8988T (cell line): ENCODE measurements around the gene TGFBRAP1.
"Not testable (repeated sequence)": the region's sequence is repeated elsewhere in the genome, so short reads cannot be mapped to it uniquely, and the experiment has no call there.

ENCODE experiments used
- DNase-seq: peaks from one replicate; pipeline ENCODE4 v3.0.0; 2011

TGFBRAP1 gene

DNA sequence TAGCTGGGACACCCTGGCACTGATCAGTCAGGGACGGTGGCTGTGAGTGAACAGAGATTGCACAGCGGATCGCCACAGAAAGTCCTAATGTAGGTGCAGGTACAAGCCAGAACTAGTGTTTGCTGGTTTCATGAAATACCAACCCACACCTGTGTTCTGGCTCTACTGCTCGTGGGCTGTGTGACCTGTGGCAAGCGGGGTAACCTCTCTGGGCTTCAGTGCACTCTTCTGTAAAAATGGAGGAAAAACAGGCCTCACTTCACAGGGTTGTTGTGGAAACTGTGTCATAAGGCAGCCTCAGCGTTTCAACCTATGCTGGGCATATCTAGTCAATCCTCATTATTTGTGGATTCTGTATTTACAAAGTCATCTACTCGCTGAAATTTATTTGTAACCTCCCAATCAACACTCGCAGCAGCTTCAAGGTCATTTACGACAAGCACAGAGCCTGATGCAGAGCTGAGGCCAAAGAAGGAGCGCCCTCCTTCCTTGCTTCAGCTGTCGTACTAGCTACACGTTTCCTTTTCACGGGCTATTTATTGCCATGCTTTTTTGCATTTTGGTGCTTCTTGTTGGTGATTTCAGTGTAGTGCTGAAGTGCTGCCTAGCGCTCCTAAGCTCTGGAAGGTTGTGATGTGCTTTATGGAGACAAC, 58.0 kb downstream of the TGFBRAP1 start:
- DNase-seq: no peak

DNA sequence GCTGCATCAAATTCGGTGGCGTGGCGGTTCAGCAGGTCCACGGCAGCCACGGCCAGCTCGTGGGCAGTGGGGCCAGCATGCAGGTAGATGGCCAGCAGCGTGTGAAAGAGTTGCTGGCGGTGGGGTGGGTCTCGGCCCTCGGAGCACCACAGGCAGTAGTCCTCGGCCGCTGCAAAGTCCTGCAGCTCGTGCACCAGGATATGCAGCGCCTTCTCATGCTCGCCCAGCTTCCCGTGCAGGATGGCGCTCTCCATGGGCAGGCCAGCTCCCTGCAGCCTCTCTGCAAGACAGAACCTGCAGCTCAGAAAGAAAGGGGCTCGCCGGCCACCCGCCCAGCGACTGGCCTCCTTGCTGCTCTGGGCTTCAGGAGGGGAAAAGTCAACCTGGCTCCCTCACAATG, 60.1 kb downstream of the TGFBRAP1 start:
- no peak for DNase-seq

DNA sequence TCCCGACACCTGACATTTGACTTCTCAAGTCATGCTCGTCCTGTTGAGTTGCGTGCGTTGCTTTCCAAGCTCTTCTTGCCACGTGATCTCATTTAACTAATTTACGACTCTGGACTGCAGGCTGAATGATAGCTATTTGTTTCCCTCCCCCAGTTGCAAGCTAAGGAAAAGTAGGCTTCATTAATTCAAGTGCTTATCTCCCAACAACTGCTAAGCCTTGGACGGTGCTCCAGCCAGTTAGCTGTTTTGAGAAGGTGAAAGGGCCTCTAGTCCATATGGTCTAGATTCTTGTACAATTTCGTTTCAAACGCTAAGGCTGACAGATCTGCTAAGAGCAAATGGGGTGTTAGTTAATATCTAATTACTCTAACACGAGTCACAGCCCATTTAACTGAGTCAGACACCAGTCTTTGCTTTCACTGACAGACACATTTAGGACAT, 66.9 kb downstream of the TGFBRAP1 start:
- no peak for DNase-seq

DNA sequence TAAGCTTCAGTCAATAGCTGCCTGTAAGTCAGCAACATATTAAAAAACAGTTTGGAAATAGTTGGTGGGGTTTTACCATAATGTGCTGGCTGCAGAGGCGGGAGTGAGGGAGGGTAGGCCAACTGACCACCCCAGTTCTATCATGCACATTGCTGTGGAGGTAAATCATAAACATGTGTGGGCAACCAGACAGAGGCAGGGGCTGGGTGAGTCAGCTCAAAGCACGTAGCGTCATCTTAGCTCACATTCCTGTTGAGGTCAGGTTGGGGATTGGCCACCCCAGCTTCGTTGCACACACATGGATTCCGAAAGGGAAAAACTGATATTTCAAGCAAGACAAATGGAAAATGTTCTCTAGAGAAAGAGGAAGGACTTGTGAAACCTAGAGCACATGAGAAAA, 68.5 kb downstream of the TGFBRAP1 start:
- DNase-seq: no peak

DNA sequence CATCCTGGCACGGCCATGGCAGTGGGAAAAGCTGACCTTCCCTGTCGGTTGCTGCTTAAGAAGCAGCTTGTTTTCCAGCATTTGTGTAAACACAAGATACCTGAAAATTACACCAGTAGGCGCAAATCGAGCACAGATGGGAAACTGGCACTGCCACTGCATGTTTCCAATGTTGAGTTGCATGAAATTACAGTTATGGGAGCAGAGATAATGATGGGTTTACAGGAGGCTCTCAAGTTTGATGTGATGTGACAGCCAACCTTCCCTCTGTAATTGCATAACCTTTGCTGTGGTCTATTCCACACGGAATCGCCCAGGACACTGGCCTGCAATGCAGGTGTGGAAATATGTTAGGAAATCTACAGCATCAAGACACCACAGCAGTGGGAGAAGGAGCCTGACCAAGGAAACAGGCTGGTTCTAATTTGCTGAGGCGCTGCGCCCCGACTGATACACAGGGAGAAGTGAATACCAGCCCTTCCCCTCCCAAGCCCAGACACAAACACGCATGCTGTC, 70.6 kb downstream of the TGFBRAP1 start:
- no peak for DNase-seq

DNA sequence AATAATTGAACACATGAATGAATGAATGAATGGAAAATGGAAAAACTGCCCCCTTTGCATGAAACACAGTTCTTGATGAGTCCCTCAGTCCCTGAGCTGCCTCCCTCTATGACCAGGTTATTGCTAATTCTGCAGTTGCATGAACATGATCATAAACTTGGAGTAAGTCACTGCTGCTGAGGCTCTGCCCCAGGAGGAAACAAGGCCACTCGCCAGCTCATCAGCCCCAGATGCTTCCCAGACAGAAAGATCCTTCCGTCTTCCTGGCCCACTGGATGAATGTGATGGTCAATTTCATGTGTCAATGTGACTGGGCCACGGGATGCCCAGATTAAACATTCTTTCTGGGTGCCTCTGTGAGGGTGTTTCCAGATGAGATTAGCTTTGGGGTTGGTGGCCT, 71.6 kb downstream of the TGFBRAP1 start:
- no peak for DNase-seq

DNA sequence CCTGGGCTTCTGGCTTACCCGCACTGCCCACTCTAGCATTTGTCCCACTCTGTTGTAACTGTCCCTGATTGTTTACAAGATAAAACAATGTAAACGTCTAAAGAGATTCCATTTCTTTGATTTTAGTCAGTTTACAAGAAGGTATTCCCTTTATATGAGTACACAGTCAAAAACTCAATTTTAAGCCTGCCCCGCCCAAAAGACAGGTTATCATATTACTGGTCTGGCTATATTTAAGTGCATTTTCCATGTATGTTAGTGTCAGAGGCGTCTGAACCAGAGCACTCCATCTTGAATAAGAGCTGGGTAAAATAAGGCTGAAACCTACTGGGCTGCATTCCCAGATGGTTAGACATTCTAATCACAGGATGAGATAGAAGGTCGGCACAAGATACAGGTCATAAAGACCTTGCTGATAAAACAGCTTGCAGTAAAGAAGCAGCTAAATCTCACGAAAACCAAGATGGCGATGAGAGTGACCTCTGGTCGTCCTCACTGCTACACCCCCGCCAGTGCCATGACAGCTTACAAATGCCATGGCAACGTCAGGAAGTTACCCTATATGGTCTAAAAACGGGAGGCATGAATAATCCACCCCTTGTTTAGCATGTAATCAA, 73.0 kb downstream of the TGFBRAP1 start:
- no peak for DNase-seq

DNA sequence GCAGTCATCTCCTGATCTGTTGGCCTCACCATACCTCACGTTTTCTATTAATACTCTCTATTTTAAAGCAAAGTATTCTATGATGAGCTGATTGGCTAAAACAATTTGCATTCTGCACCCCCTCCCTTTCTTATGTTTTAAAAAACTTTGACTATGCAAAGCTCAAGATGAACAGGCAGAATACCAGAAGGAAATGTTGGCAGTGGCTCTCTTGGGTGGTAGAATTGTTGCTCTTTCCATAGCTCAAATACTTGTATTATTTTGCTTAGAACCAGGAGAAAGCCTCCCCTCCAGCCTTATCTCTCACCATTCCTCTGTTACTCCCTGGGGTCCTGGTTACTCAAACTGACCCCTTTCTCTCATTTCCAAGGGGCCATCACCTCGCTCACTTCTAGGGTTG, 73.6 kb downstream of the TGFBRAP1 start:
- DNase-seq: no peak

DNA sequence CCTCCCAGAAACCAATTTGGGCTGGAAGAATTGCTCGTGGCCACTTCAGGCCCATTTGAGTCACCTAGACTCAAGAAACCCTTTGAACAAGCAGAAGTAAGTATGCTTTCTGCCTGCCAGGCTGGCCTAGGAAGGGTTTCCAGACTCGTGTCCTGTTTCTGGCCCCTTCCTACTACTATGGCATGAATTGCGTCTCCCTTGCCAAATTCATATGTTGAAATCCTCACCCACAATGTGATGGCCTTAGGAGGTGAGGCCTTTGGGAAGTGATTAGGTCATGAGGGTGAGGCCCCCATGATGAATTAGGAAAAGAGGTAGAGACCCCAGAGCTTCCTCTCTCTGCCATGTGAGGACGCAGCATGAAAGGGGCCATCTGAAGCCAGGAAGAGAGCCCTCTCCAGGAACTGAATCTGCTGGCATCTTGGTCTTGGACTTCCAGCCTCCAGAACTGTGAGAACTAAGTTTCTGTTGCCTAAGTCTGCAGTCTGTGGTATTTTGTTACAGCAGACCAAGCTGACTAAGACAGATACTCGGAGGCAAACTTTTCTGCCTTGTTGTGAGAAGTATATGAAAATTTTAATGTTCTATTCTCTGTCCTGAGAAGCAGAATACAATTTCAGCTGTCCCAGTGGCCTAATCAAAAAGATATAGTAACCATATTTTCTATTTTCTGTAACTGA, 74.9 kb downstream of the TGFBRAP1 start:
- DNase-seq: no peak

DNA sequence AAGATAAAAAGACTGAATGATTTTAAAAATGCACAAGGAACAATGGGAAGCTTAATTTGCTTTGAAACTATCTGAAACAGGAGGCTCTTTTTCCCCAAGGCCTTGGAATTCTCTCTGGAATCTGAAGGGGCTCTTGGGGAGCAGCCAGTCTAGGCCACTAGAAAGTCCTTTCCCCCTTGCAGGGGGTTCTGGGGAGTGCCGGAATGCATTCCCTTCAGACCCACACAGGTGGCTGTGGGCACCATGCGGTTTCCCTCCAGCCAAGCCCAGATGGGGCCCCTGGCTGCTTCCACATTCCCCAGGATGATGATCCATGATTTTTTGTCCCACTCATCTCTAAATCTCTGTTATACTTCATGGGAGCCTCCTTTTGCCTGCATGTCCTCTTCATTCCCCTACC, 77.3 kb downstream of the TGFBRAP1 start:
- DNase-seq: no peak

DNA sequence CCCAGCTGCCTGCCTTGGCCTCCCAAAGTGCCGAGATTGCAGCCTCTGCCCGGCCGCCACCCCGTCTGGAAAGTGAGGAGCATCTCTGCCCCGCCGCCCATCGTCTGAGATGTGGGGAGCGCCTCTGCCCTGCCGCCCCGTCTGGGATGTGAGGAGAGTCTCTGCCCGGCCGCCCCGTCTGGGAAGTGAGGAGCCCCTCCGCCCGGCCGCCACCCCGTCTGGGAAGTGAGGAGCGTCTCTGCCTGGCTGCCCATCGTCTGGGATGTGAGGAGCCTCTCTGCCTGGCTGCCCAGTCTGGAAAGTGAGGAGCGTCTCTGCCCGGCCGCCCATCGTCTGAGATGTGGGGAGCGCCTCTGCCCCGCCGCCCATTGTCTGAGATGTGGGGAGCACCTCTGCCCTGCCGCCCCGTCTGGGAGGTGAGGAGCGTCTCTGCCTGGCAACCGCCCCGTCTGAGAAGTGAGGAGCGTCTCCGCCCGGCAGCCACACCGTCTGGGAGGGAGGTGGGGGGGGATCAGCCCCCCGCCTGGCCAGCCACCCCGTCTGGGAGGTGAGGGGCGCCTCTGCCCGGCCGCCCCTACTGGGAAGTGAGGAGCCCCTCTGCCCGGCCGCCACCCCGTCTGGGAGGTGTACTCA, 78.4 kb downstream of the TGFBRAP1 start:
- not testable (repeated sequence) for DNase-seq

DNA sequence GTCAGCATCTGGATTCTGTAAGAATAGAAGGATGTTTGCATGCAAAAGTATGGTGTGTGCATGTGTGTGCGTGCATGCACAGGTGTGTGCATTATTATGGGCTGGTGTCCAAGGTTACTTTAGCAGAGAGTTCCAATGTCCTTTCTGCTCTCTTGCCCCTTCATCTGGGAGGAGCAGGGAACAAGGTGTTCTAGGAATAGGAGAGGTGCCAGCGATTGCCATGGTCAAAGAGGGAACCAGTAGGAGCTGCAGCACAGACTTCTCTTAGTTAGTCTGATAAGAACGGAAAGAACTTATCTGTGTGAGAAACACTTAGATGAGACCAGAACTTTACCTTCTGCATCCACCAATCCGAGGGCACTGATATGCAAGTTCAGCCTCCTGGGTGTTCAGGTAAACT, 79.6 kb downstream of the TGFBRAP1 start:
- DNase-seq: no peak

DNA sequence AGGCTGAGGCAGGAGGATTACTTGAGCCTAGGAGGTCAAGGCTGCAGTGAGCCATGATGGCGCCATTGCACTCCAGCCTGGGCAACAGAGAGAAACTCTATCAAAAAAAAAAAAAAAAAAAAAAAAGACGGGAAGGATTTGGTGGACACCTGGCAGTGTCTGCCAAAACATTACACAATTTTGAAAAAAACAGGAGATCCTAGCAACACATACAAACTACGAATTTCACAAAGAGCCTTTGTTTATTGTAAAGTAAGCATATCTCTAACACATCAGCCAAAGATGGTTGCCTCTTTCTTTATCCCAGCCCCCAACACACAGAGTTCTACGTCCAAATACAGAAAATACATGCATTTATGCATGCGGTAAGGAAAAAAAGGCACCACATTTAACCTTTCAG, 80.4 kb downstream of the TGFBRAP1 start:
- DNase-seq: no peak

DNA sequence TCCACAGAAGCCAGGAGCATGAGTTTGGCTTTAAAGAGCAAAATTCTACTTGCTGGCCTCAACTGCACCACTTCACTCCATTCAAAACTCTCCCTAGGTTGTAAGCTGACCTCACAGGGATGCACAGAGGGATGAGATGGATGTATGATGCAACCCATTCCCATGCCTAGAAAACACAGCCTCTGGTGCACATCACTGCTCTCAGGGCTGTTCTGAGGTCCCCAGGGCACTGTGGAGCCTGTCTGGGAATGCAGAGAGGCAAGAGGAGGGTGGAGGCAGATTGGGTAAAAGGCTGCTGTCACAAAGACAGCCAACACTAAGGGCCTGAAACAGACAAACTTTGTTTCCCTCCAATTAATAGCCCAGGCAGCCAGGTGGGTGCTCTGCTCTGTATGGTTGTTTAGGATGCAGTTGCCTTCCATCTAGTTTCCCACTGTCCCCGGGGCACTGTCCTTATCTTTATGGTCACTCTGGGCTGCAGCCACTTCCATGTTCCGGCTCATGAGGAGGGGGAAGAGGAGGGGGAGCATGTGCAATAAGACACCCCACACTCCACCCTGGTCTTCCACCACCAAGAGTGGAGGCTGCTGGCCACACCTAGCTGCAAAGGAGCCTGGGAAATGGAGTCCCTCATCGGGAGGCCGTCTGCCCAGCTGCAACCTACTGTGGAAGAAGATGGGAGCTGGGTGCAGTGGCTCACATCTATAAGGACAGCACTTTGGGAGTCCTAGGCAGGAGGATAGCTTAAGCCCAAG, 81.0 kb downstream of the TGFBRAP1 start:
- DNase-seq: no peak

DNA sequence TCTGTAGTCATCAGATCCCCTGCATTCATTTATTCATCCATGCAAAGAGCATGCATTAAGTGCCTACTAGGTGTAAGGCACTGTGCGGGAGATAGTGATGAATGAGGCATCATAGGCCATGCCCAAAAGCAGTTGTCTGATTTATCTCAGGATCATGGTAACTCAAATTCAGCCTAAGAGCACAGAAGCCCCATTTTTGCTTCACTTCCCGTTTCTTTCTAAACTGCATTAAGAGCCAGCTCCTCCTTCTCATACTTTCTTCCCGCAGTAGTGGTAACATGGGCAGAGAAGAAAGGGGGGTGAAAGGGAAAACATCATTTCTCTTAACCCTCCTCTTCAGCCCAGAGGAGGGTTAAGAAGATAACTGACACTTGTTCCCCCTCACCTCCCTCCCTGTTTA, 85.1 kb downstream of the TGFBRAP1 start:
- DNase-seq: no peak

DNA sequence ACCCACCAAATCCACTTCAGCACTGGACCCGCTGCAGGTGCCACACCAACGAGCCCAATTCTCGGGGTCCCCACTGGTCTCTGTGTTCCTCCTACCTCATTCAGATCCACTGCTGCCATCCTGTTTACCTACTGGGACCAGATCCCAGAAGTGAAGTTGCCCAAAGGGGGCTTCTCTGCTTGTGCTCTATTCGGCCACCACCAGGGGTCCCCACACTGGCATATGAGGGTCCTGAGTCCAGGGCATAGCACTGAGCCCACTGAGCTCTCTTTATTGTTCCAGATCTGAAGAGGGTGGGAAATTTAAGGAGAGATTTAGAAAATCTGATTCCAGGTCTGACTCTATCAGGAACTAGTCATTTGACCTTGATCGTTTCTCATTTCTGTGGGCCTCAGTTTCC, 85.6 kb downstream of the TGFBRAP1 start:
- peak; percentile 44 for DNase-seq

DNA sequence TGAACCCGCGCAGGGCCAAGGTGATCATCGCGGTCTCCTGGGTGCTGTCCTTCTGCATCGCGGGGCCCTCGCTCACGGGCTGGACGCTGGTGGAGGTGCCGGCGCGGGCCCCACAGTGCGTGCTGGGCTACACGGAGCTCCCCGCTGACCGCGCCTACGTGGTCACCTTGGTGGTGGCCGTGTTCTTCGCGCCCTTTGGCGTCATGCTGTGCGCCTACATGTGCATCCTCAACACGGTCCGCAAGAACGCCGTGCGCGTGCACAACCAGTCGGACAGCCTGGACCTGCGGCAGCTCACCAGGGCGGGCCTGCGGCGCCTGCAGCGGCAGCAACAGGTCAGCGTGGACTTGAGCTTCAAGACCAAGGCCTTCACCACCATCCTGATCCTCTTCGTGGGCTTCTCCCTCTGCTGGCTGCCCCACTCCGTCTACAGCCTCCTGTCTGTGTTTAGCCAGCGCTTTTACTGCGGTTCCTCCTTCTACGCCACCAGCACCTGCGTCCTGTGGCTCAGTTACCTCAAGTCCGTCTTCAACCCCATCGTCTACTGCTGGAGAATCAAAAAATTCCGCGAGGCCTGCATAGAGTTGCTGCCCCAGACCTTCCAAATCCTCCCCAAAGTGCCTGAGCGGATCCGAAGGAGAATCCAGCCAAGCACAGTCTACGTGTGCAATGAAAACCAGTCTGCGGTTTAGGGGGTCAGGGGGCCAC, 87.1 kb downstream of the TGFBRAP1 start:
- no peak for DNase-seq

DNA sequence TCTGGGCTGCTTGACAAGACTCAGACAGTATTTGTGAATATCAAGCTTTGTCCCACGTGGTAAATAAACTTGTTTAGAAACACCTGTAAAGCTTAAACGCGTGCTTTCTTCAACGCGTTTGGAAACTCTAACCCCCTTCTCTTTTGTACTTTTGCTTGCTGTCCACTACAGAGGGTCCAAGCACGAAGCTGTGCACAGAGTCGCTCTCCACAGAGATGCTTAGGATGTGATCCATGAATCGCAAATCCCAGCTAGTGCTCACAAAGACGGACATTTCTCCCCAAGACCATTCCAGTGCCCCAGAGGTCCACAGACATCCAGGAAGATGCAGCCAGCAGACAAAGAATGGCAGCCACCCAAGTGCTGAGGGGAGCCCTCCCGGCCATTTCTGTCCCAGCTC, 88.1 kb downstream of the TGFBRAP1 start, which contains the start of gene GPR45:
TSS of gene GPR45 (plus strand) at position 301 of the 400 bp plus-strand sequence. CDS start 116 bp downstream, outside the sequence.
- DNase-seq: no peak

DNA sequence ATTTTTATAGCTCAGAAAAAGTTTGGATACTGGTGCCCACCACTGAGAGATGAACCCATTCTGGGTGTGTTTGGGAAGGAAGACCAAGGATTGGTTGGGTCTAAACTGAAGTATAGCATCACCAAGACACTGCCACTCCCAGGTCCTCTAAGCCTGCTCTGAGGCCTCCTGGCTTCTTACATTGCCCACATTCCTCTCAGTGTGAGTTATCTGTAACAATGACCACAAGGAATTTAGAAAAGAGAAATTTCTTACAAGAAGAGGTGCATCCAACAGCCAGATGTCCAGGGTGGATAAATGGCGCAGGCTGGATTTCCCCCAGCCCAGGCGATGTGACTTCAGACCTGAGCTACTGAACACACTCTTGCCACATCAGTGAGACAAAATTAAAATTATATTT, 89.6 kb downstream of the TGFBRAP1 start:
- no peak for DNase-seq

DNA sequence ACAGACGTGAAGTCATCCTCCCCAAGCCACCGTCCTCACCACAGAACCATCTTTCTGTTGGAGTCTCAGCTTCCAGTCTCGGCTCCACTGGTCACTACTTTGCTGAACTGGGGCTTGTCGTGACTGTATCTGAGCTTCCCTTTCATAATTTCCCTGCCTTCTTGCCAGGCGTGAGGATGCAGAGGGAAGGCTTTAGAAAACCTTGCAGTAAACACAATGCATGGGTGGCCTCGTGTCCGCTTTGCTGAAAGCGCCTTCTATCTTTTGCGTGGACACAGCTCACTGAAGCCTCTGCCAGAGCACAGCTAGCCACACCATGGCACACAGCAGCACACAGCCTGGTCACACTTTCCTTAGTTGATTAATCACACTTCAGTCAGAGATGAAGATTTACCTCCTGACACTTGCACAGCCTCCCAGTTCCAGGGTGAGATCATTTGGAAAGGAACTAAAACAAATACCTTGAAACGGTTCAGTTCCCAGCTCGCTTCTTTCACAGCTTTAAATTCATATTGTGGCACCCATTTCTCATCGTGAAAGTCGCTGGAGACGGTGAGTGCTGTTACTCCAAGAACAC, 90.8 kb downstream of the TGFBRAP1 start:
- no peak for DNase-seq

DNA sequence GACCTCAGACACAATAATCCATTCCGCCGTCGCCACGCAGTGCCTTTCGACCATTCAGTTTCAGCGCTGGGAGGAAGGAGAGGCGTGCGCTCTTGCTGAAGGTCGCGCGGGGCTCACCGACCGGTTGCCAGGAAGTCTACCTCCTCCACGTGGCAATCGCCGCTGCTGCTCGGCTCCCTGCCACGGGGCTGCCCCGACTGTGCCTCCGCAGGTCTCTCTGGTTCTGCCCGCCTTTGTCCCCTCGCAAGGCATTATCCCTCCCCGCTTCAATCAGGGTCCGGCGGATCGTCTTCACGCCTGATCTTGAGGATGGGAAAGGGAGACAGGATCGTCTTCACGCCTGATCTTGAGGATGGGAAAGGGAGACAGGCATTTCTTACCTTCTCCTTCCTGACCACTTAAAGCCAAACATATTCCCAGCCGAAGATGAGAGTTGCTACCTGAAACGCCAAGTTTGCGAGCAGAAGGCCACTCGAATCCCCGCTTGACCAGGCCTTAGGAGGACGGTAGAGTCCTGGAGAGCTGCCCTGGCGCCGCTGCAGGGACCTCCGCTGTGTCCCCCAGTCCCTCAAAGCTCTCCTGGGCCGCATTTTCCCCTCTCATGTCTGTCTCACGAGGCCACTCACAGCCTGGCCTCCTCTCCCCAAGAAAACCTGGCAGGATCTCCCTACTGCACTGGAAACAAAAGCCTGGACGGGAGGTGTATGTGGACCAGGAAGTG, 92.3 kb downstream of the TGFBRAP1 start:
- no peak for DNase-seq
